SU-DHL-6 (cell line): ENCODE results near the gene ITSN1.

Experiments used
- H2AFZ ChIP-seq: fragments of 200-600 bp; sonication (generic); 2 replicates; pipeline ENCODE4 v1.6.1; 2014; ENCODE audit warnings: low read depth, mild to moderate bottlenecking, moderate library complexity, mixed read lengths, antibody characterized with exemption, low read length; ENCODE audit not compliant: severe bottlenecking
- H3F3A ChIP-seq: fragments of 200-600 bp; shearing (Covaris generic); 2 replicates; pipeline ENCODE4 v1.6.0; 2016; ENCODE audit warnings: antibody characterized with exemption, mild to moderate bottlenecking; ENCODE audit not compliant: insufficient read depth
- H3K27ac ChIP-seq: fragments of 200-600 bp; sonication (generic); 2 replicates; pipeline ENCODE4 v1.5.1; 2016; ENCODE audit warnings: low read depth, mild to moderate bottlenecking, low read length, moderate library complexity, mixed read lengths
- H3K27me3 ChIP-seq: fragments of 200-600 bp; sonication (generic), shearing (Covaris generic); 2 replicates; pipeline ENCODE4 v1.6.0; 2014; ENCODE audit warnings: mild to moderate bottlenecking, low read length
- H3K36me3 ChIP-seq: fragments of 200-600 bp; sonication (generic); 2 replicates; pipeline ENCODE4 v1.6.1; 2014; ENCODE audit warnings: mild to moderate bottlenecking, low read length, mixed read lengths
- H3K4me2 ChIP-seq: fragments of 300-600, 200-600 bp; shearing (Covaris generic), sonication (generic); 2 replicates; pipeline ENCODE4 v1.6.0; 2014; ENCODE audit warnings: low read length, low read depth, mild to moderate bottlenecking; ENCODE audit not compliant: poor library complexity, severe bottlenecking
- H3K4me3 ChIP-seq: fragments of 200-600 bp; sonication (generic); 2 replicates; pipeline ENCODE4 v1.5.1; 2014; ENCODE audit warnings: antibody characterized with exemption, low read length, mild to moderate bottlenecking, mixed read lengths; ENCODE audit not compliant: insufficient read depth, poor library complexity, severe bottlenecking
- H3K79me2 ChIP-seq: fragments of 200-600 bp; sonication (generic); 2 replicates; pipeline ENCODE4 v1.6.1; 2014; ENCODE audit warnings: mild to moderate bottlenecking, low read length, moderate library complexity; ENCODE audit not compliant: insufficient read depth
- H3K9ac ChIP-seq: fragments of 200-600 bp; sonication (generic); 2 replicates; pipeline ENCODE4 v1.7.0; 2014; ENCODE audit warnings: mild to moderate bottlenecking, low read length
- H3K9me2 ChIP-seq: fragments of 200-600 bp; sonication (generic); replicated peaks from 2 replicates; pipeline ENCODE4 v1.6.1; 2014; ENCODE audit warnings: low read length; ENCODE audit not compliant: insufficient read depth
- H3K9me3 ChIP-seq: fragments of 200-600 bp; sonication (generic); 2 replicates; pipeline ENCODE4 v1.6.1; 2014; ENCODE audit warnings: low read length, mixed read lengths; ENCODE audit not compliant: insufficient read depth
- H4K20me1 ChIP-seq: fragments of 200-600 bp; sonication (generic); 2 replicates; pipeline ENCODE4 v1.6.1; 2014; ENCODE audit warnings: low read depth, mild to moderate bottlenecking, antibody characterized with exemption, low read length, moderate library complexity, mixed read lengths
- CTCF ChIP-seq: fragments of 200-600 bp; sonication (generic); IDR thresholded peaks from one replicate; pipeline ENCODE4 v1.5.1; 2017; ENCODE audit warnings: antibody characterized with exemption, mild to moderate bottlenecking, low read length, moderate library complexity; ENCODE audit not compliant: insufficient read depth, poor library complexity, severe bottlenecking
- EZH2phosphoT487 ChIP-seq: fragments of 200-600 bp; sonication (generic), shearing (Covaris generic); conservative IDR thresholded peaks from 2 replicates; pipeline ENCODE4 v1.6.1; 2018; ENCODE audit warnings: mild to moderate bottlenecking, antibody characterized with exemption, low read length, moderate library complexity, mixed read lengths

Gene ITSN1

GRCh38 chr21:33943293-33943692 is 301.0 kb downstream of the ITSN1 start:
- Histone ChIP-seq H3K79me2 (no peaks in the 10 kb centered on the region), H3K4me2 (no peak overlapping the region), H3K9me3 (no peaks in the 10 kb centered on the region), H2AFZ (no peak overlapping the region), H4K20me1 (no peaks in the 10 kb centered on the region), H3K36me3 (no peaks in the 10 kb centered on the region), H3K27ac (no peak overlapping the region), H3K4me3 (no peak overlapping the region), H3F3A (no peaks in the 10 kb centered on the region), H3K27me3 (no peaks in the 10 kb centered on the region), H3K9ac (no peak overlapping the region), H3K9me2 (no peaks in the 10 kb centered on the region)
- no peak for TF ChIP-seq CTCF
- TF ChIP-seq EZH2phosphoT487 = no peak

GRCh38 chr21:33944185-33944763 is 302.0 kb downstream of the ITSN1 start:
- Histone ChIP-seq H3K4me2 (no peak overlapping the region), H3K9me3 (no peaks in the 10 kb centered on the region), H3K79me2 (no peaks in the 10 kb centered on the region), H3K4me3 (no peak overlapping the region), H4K20me1 (no peaks in the 10 kb centered on the region), H2AFZ (no peak overlapping the region), H3K27ac (no peak overlapping the region), H3K36me3 (no peaks in the 10 kb centered on the region), H3F3A (no peaks in the 10 kb centered on the region), H3K27me3 (no peaks in the 10 kb centered on the region), H3K9ac (no peak overlapping the region), H3K9me2 (no peaks in the 10 kb centered on the region)
- no peak for TF ChIP-seq CTCF
- TF ChIP-seq EZH2phosphoT487 = no peak

- Histone ChIP-seq H3K4me3 (no peak overlapping the region), H3K27ac (no peak overlapping the region), H3K27me3 (no peaks in the 10 kb centered on the region), H2AFZ (no peak overlapping the region), H3K4me2 (no peak overlapping the region), H3K36me3 (no peaks in the 10 kb centered on the region), H3F3A (no peaks in the 10 kb centered on the region), H3K9me2 (no peaks in the 10 kb centered on the region), H4K20me1 (no peaks in the 10 kb centered on the region), H3K79me2 (no peaks in the 10 kb centered on the region), H3K9ac (no peak overlapping the region), H3K9me3 (no peaks in the 10 kb centered on the region)
- no peak for TF ChIP-seq CTCF
- no peak for TF ChIP-seq EZH2phosphoT487
These were observed 303.5 kb downstream of the ITSN1 start for GRCh38 chr21:33945652-33946270.
